Stimulated activated CD4-positive, alpha-beta T cell treated with anti-CD3 and anti-CD28 coated beads, Interleukin-15, amount 100 ng/mL, for 1 hour (primary cell): Measurements from ENCODE around the gene MRPL58.
"Not testable (repeated sequence)": the region's sequence is repeated elsewhere in the genome, so short reads cannot be mapped to it uniquely, and the experiment has no call there.

ENCODE experiments used
- DNase-seq, 2 donors: peaks; one replicate each; pipeline ENCODE4 v3.0.0-alpha.2; 2020; ENCODE audit warnings: low read depth in 1 of 2, low spot score in 1 of 2

The MRPL58 gene

GRCh38 chr17:75012096-75012345 lies 449 bp upstream of the MRPL58 start:
- no peak for DNase-seq

GRCh38 chr17:75013092-75013559 lies 656 bp downstream of the MRPL58 start:
- DNase-seq = no peak

GRCh38 chr17:75019146-75019545 lies 6.7 kb downstream of the MRPL58 start:
- no peak for DNase-seq

- DNase-seq = no peak
Measured at GRCh38 chr17:75019710-75020109, 7.2 kb downstream of the MRPL58 start.

GRCh38 chr17:75020331-75021110 lies 8.1 kb downstream of the MRPL58 start:
- DNase-seq = no peak

GRCh38 chr17:75024686-75025397 lies 12.4 kb downstream of the MRPL58 start:
- DNase-seq = no peak

- DNase-seq = not testable (repeated sequence)
Measured at GRCh38 chr17:75025398-75025734, 12.9 kb downstream of the MRPL58 start.

- DNase-seq = not testable (repeated sequence)
Measured at GRCh38 chr17:75026650-75027049, 14.2 kb downstream of the MRPL58 start.

GRCh38 chr17:75030161-75030560 lies 17.7 kb downstream of the MRPL58 start:
- DNase-seq = no peak

- peak in 1 of 2 donors; percentile 25 for DNase-seq
Measured at GRCh38 chr17:75031972-75032719, 19.7 kb downstream of the MRPL58 start.

- no peak for DNase-seq
Measured at GRCh38 chr17:75032720-75033280, 20.3 kb downstream of the MRPL58 start.

GRCh38 chr17:75033346-75034235 lies 21.1 kb downstream of the MRPL58 start:
- peak; percentile 69 to 88 for DNase-seq

- peak; percentile 60 to 90 for DNase-seq
Measured at GRCh38 chr17:75034236-75034908, 21.9 kb downstream of the MRPL58 start.

GRCh38 chr17:75036643-75037268 lies 24.3 kb downstream of the MRPL58 start:
- DNase-seq = peak; percentile 55 to 77

GRCh38 chr17:75039238-75039637 lies 26.8 kb downstream of the MRPL58 start:
- no peak for DNase-seq

- no peak for DNase-seq
Measured at GRCh38 chr17:75041656-75042280, 29.3 kb downstream of the MRPL58 start.

- not testable (repeated sequence) for DNase-seq
Measured at GRCh38 chr17:75043789-75044188, 31.3 kb downstream of the MRPL58 start.

GRCh38 chr17:75044716-75045115 lies 32.2 kb downstream of the MRPL58 start:
- DNase-seq = no peak

- DNase-seq = not testable (repeated sequence)
Measured at GRCh38 chr17:75045946-75046406, 33.5 kb downstream of the MRPL58 start.
